DND-41 (cell line): Measurements from ENCODE around the gene LPAR3.

Source experiments
- ATAC-seq: fragments of 200-7000 bp; cut with Tn5 transposase; 3 replicates; pipeline ENCODE4 v1.9.1; 2021; ENCODE audit warnings: low read depth; ENCODE audit not compliant: insufficient read depth
- DNase-seq: peaks from one replicate; pipeline ENCODE4 v3.0.0-alpha.2; 2020
- H2AFZ ChIP-seq: 2 replicates; pipeline ENCODE4 v1.6.0; 2012; ENCODE audit warnings: low read depth, low read length
- H3K27ac ChIP-seq: 2 replicates; pipeline ENCODE4 v1.5.1; 2012; ENCODE audit warnings: low read length, inconsistent platforms
- H3K27me3 ChIP-seq: fragments of 200-600 bp; sonication (generic); 2 replicates; pipeline ENCODE4 v1.6.0; 2012; ENCODE audit warnings: low read length, mild to moderate bottlenecking, inconsistent platforms; ENCODE audit not compliant: insufficient read depth, poor library complexity
- H3K36me3 ChIP-seq: 2 replicates; pipeline ENCODE4 v1.5.1; 2012; ENCODE audit warnings: low read length, inconsistent platforms; ENCODE audit not compliant: insufficient read depth
- H3K4me1 ChIP-seq: 2 replicates; pipeline ENCODE4 v1.5.1; 2012; ENCODE audit warnings: mild to moderate bottlenecking, low read length; ENCODE audit not compliant: insufficient read depth
- H3K4me2 ChIP-seq: 2 replicates; pipeline ENCODE4 v1.6.0; 2012; ENCODE audit warnings: mild to moderate bottlenecking, moderate library complexity, low read length, inconsistent platforms; ENCODE audit not compliant: insufficient read depth
- H3K4me3 ChIP-seq, 2 experiments: fragments of 200-600 bp in 1 of 2; shearing (Covaris generic) in 1 of 2; 2 replicates each; pipeline ENCODE4 v1.5.1; 2012 to 2016; ENCODE audit warnings: inconsistent platforms in 2 of 2, low read length in 2 of 2, mild to moderate bottlenecking in 2 of 2, low read depth in 1 of 2, moderate library complexity in 1 of 2
- H3K79me2 ChIP-seq: 2 replicates; pipeline ENCODE4 v1.6.0; 2012; ENCODE audit warnings: low read length, inconsistent platforms; ENCODE audit not compliant: insufficient read depth
- H3K9ac ChIP-seq: 2 replicates; pipeline ENCODE4 v1.6.0; 2012; ENCODE audit warnings: low read depth, mild to moderate bottlenecking, inconsistent platforms, low read length, moderate library complexity
- H3K9me3 ChIP-seq: 2 replicates; pipeline ENCODE4 v1.5.1; 2012; ENCODE audit warnings: low read length, moderate library complexity, mild to moderate bottlenecking, inconsistent platforms; ENCODE audit not compliant: insufficient read depth, severe bottlenecking
- H4K20me1 ChIP-seq: 2 replicates; pipeline ENCODE4 v1.6.0; 2012; ENCODE audit warnings: low read length; ENCODE audit not compliant: insufficient read depth
- CTCF ChIP-seq: IDR thresholded peaks from 2 replicates; pipeline ENCODE4 v1.5.1; 2012; ENCODE audit warnings: borderline replicate concordance, low read length, moderate library complexity, mild to moderate bottlenecking; ENCODE audit not compliant: poor library complexity, severe bottlenecking; ENCODE audit errors: extremely low read depth
- EZH2 ChIP-seq: IDR thresholded peaks from 3 replicates; pipeline ENCODE4 v1.6.1; 2012; ENCODE audit warnings: borderline replicate concordance, low read depth, mild to moderate bottlenecking, moderate library complexity, low read length, inconsistent platforms; ENCODE audit not compliant: severe bottlenecking

LPAR3 gene

GRCh38 chr1:84919461-84919970 is 26.5 kb upstream of the LPAR3 start:
- Histone ChIP-seq H4K20me1 (no peaks in the 10 kb centered on the region), H2AFZ (no peak overlapping the region), H3K9ac (no peak overlapping the region), H3K9me3 (no peaks in the 10 kb centered on the region), H3K4me3 (no peak overlapping the region), H3K4me2 (no peak overlapping the region), H3K27me3 (no peaks in the 10 kb centered on the region), H3K79me2 (no peaks in the 10 kb centered on the region), H3K36me3 (no peaks in the 10 kb centered on the region), H3K27ac (no peak overlapping the region), H3K4me1 (no peaks in the 10 kb centered on the region)
- DNase-seq: no peak
- no peak for TF ChIP-seq EZH2
- no peak for TF ChIP-seq CTCF
- ATAC-seq: no peak

GRCh38 chr1:84918726-84919336 is 25.8 kb upstream of the LPAR3 start:
- Histone ChIP-seq H3K9ac (no peak overlapping the region), H3K36me3 (no peaks in the 10 kb centered on the region), H3K4me2 (no peak overlapping the region), H3K79me2 (no peaks in the 10 kb centered on the region), H3K4me1 (no peaks in the 10 kb centered on the region), H3K9me3 (no peaks in the 10 kb centered on the region), H4K20me1 (no peaks in the 10 kb centered on the region), H3K27ac (no peak overlapping the region), H2AFZ (no peak overlapping the region), H3K4me3 (no peak overlapping the region), H3K27me3 (no peaks in the 10 kb centered on the region)
- TF ChIP-seq EZH2 (no peak), CTCF (no peak)
- no peak for ATAC-seq
- no peak for DNase-seq

- H3K36me3 ChIP-seq: no peaks in the 10 kb centered on the region
- ATAC-seq (no peak), DNase-seq (no peak)
- H2AFZ ChIP-seq: no peak overlapping the region
- H3K4me3 ChIP-seq: no peak overlapping the region
- H4K20me1 ChIP-seq: no peaks in the 10 kb centered on the region
- H3K4me1 ChIP-seq: no peaks in the 10 kb centered on the region
- no peaks in the 10 kb centered on the region for H3K9me3 ChIP-seq
- no peak overlapping the region for H3K27ac ChIP-seq
- H3K79me2 ChIP-seq: no peaks in the 10 kb centered on the region
- H3K9ac ChIP-seq: no peak overlapping the region
- no peak for TF ChIP-seq EZH2
- no peak for TF ChIP-seq CTCF
- H3K27me3 ChIP-seq: no peaks in the 10 kb centered on the region
- no peak overlapping the region for H3K4me2 ChIP-seq
Measured at GRCh38 chr1:84916897-84917296, 23.9 kb upstream of the LPAR3 start.

GRCh38 chr1:84913555-84913892 is 20.5 kb upstream of the LPAR3 start:
- Histone ChIP-seq H3K9ac (no peak overlapping the region), H3K79me2 (no peaks in the 10 kb centered on the region), H4K20me1 (no peaks in the 10 kb centered on the region), H3K4me2 (no peak overlapping the region), H2AFZ (no peak overlapping the region), H3K27ac (no peak overlapping the region), H3K4me3 (no peak overlapping the region), H3K4me1 (no peaks in the 10 kb centered on the region), H3K9me3 (no peaks in the 10 kb centered on the region), H3K27me3 (no peaks in the 10 kb centered on the region), H3K36me3 (no peaks in the 10 kb centered on the region)
- DNase-seq (no peak), ATAC-seq (no peak)
- no peak for TF ChIP-seq EZH2
- no peak for TF ChIP-seq CTCF
